Stimulated activated CD4-positive, alpha-beta T cell treated with anti-CD3 and anti-CD28 coated beads, Interleukin-4, amount 100 ng/mL, for 48 hours (primary cell): ENCODE results near the gene PRKAR2B.
"Not testable (repeated sequence)": the region's sequence is repeated elsewhere in the genome, so short reads cannot be mapped to it uniquely, and the experiment has no call there.

Experiments used
- DNase-seq, 2 donors: peaks; one replicate each; pipeline ENCODE4 v3.0.0-alpha.2; 2020; ENCODE audit warnings: low read depth in 2 of 2

PRKAR2B gene

GRCh38 chr7:107027208-107027607 lies 17.3 kb upstream of the PRKAR2B start:
- DNase-seq: no peak

GRCh38 chr7:107029061-107029763 lies 15.3 kb upstream of the PRKAR2B start:
- no peak for DNase-seq

DNA sequence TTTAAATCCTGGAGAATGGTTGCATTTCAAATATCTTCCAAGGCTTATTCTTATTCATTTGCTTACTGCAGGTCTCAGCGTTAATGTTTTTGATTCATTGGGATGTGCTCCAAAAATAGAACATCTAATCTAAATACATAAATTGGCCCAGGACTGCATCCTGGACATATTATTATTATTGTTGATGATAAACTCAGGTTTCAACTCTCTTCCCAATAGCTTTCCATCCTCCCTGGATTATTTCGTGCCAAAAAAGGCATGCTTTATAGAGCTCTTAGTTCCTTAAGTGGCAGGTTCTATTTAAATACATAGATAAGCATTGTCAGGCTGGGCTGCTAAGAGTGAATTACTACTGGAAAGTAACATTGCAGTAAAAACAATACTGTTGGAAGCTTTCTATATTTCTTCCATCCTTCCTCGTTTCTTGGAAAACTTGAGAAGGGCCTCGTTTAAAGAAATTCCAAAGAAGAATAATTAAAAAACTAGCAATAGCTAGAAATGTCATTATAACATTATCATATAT lies 14.7 kb upstream of the PRKAR2B start:
- DNase-seq: no peak

DNA sequence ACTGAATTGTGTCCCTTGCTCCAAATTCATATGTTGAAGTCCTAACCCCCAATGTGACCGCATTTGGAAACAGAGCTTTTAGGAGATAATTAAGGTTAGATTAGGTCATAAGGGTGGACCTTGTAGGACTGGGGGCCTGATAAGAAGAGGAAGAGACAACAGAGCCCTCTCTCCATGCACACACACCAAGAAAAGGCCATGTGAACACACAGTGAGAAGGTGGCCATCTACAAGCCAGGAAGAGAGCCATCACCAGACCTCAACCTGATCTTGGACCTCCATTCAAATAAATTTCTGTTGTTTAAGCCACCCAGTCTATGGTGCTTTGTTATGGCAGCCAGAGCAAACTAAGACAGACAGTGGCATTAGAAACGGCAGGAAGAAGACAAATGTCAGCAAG lies 12.5 kb upstream of the PRKAR2B start:
- no peak for DNase-seq

DNA sequence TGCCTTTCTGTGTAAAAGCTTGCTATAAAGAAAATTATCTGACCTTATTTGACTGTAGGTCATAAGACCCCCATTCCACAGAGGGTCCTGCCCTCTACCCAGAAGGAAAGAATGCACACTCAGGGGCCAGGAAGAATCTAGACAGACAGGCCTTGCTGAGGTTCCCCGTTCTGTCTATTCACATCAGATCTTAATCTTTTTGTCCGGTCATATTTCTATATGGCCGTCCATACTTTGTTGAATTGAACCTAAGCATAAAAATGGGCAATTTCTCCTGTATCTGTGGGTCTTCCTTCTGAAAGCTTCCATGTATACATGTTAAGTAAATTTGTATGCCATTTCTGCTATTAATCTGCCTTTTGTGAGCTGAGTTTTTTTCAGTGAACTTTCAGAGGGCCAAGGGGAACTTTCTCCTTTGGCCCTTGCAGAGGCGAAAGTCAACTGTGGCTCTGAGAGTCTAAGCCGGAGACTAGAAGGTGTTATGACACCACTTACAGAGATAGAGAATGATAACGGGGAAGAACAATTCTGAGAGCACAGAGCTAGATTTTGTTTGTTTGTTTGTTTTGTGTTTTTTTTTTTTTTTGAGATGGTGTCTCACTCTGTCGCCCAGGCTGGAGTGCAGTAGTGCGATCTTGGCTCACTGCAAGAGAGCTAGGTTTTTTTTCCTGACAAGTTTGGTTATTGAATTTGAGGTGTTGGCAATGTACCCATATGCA lies 11.6 kb upstream of the PRKAR2B start:
- DNase-seq: no peak

DNA sequence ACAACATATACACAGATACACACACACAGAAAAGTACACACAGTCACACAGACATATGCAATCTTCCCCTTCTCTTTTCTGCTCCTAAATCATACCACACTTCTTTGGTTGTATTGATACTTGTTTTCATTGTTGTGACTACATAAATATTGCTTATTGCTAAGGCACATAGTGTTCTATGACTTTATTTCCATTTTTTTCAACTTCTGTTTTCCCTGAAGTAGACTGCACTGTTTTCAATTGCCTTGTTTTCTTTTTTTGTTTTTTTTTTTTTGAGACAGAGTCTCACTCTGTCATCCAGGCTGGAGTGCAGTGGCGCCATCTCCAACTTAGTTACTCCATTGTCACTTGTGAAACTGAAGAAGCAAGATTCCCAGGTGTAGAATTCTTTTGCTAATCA lies 10.0 kb upstream of the PRKAR2B start:
- DNase-seq: no peak

- no peak for DNase-seq
Measured at GRCh38 chr7:107035446-107035845, 9.1 kb upstream of the PRKAR2B start.

DNA sequence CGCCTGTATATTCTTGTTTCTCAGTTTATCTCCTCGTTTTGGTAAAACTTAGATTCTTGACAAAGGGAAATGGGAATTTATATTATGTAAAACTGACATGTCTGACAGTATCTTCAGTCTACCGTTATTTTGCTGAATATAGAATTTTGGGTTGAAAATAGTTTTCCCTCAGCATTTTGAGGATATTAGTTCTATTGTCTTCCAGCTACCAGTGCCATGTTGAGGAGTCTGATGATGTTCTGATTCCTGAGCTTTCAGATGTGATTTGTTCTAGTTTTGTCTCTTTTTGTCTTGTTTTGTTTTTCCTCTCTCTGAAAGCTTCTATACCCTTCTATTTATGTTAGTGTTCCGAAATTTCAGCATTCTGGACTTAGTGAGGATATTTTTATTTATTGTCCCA lies 8.0 kb upstream of the PRKAR2B start:
- DNase-seq: no peak

DNA sequence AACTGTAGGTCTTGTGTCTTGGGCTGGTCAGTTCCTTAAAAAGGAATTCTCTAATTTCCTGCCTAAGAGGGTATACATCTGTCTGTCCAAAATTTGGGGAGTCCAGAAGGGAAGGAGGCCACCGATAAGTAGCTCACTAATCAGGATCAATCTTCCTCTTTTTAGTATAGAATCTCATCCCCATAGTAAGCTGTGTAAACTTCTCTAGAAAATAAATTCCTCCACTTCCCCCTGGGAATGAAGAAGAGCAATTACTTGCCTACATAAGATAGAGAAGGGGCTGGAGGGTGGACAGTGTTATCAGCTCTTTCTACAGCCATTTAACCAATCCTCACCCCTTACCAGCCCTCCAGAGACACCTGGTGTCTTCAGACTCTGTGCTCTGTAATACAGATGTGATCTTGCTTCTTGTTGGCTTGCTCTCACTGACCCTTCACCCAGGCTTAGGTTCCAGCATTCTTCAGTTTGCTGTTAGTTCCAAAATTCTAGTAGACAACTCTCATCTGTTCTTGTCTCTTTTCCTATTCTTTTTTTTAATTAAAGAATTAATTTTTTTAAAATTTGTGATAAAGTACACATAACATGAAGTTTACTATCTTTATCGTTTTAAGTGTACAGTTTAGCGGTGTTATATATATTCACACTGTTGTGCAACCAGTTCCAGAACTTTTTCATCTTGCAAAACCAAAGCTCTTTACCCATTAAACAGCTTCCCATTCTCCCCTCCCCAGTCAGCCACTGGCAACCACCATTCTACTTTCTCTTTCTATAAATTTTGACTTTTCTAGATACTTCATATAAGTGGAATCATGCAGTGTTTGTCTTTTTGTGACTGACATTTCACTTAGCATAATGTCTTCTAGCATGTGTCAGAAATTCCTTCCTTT lies 6.5 kb upstream of the PRKAR2B start:
- DNase-seq: no peak

- no peak for DNase-seq
Measured at GRCh38 chr7:107039199-107039900, 5.2 kb upstream of the PRKAR2B start.

DNA sequence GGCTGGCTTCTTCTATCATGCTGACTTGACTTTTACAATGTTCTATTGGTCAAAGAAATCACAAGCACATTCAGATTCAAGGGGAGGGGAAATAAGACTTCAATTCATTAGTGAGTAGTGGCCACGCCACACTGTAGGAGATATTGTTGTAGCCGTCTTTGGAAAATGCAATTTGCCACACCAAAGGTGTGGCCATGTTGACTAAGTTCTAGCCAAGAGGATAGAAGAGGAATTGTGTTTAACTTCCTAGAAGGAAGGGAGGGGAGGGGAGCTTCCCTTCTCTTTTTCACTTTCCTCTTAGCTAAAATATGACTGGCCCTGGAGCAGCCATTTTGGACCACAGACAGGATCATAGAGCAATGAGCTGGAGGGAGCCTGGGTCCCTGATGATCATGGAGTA lies 3.4 kb upstream of the PRKAR2B start:
- no peak for DNase-seq

- DNase-seq: not testable (repeated sequence)
Measured at GRCh38 chr7:107041764-107042163, 2.7 kb upstream of the PRKAR2B start.

DNA sequence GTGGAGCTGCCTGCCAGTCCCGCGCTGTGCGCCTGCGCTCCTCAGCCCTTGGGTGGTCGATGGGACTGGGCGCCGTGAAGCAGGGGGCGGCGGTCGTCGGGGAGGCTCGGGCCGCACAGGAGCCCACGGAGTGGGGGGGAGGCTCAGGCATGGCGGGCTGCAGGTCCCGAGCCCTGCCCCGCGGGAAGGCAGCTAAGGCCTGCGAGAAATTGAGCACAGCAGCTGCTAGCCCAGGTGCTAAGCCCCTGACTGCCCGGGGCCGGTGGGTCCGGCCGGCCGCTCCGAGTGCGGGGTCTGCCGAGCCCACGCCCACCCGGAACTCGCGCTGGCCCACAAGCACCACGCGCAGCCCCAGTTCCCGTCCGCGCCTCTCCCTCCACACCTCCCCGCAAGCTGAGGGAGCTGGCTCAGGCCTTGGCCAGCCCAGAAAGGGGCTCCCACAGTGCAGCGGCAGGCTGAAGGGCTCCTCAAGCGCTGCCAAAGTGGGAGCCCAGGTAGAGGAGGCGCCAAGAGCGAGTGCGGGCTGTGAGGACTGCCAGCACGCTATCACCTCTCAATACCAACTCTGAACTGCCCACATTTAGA lies 2.1 kb upstream of the PRKAR2B start:
- DNase-seq: not testable (repeated sequence)

- no peak for DNase-seq
Measured at GRCh38 chr7:107043491-107043890, 1.0 kb upstream of the PRKAR2B start.

DNA sequence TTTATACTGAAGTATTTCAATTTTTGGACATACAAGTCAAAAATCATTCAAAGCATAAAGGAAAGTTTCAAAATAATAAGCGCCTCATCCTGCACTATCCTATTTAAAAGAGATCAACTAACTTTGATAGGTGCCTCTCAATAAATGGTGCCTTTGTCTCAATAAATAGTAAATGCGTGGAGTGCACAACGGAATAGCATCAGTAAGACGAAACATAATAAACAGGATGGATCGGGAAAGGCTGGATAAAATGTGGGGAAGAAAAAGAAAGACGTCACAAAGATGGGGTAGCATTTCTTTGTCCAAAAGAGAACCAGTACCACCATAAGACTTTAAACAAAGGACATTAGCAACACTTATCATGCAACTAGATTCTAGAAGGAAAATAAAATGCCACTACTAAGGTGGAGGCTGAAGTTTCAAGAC lies 571 bp upstream of the PRKAR2B start:
- DNase-seq: no peak

GRCh38 chr7:107045195-107045960 lies 873 bp downstream of the PRKAR2B start:
- DNase-seq: no peak

GRCh38 chr7:107045980-107046379 lies 1.5 kb downstream of the PRKAR2B start:
- no peak for DNase-seq

DNA sequence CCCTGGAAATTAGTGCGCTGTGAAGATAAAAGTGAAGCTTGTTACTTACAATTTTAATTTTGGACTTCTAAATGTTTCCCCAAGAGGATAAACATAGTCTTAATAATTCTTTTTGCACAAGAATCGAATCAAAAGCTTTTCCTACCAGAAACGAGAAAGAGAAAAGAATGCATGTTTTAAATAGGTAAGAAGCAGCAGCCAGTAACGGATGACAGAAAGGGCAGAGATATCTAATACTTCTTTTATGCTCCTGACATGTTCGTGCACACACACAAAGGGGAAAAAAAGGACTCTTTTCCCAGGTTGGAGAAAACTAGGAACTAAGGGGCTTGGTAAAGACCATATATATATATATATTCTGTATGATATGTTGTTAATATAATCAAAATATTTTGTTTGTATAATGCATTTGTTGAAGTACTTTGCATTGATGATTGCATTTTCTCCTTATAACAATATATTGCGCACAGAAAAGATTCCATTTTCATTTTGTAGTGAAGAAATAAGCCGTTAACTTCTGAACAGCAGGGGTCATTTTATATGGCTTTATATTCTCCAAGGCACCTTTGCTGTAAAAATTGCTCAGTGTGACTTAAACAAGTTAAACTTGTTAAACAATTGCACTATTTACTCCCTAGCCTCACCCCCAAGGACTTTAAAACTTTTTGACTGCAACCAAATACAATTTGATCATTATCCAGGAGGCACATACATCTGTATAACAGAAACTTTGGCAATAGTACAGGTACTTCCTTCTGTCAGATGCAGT lies 2.2 kb downstream of the PRKAR2B start:
- DNase-seq: no peak

- DNase-seq: no peak
Measured at GRCh38 chr7:107047902-107048782, 3.6 kb downstream of the PRKAR2B start.
